ENCODE results near the gene OSCAR.

- TF ChIP-seq, protein P1, sequence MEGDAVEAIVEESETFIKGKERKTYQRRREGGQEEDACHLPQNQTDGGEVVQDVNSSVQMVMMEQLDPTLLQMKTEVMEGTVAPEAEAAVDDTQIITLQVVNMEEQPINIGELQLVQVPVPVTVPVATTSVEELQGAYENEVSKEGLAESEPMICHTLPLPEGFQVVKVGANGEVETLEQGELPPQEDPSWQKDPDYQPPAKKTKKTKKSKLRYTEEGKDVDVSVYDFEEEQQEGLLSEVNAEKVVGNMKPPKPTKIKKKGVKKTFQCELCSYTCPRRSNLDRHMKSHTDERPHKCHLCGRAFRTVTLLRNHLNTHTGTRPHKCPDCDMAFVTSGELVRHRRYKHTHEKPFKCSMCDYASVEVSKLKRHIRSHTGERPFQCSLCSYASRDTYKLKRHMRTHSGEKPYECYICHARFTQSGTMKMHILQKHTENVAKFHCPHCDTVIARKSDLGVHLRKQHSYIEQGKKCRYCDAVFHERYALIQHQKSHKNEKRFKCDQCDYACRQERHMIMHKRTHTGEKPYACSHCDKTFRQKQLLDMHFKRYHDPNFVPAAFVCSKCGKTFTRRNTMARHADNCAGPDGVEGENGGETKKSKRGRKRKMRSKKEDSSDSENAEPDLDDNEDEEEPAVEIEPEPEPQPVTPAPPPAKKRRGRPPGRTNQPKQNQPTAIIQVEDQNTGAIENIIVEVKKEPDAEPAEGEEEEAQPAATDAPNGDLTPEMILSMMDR (IDR thresholded peaks at IDR 0.05) = no peak
- TF ChIP-seq POLR2A (IDR thresholded peaks at IDR 0.05) = no peak
- no peak for TF ChIP-seq EP300 (IDR thresholded peaks at IDR 0.05)
Observed at GRCh38 chr19:54138489-54139256, 38.1 kb upstream of the OSCAR start.
